Ascending aorta (tissue), 2 donors: Measurements from ENCODE around the gene ABCC12. TPM values are rescaled to one million over a fixed set of nuclear protein-coding genes. Genes with fewer than 3 reads are reported as not detected.
"Not testable (repeated sequence)": the region's sequence is repeated elsewhere in the genome, so short reads cannot be mapped to it uniquely, and the experiment has no call there.

Experiments
- DNase-seq, 2 donors: peaks; one replicate each; pipeline ENCODE4 v3.0.0-alpha.2; 2019; ENCODE audit warnings: low spot score in 2 of 2
- H3K27ac ChIP-seq, 2 donors: fragments of 200-600 bp; sonication (generic); one replicate each; pipeline ENCODE4 v1.5.1; 2016 to 2017; ENCODE audit warnings: mild to moderate bottlenecking in 1 of 2
- H3K27me3 ChIP-seq: fragments of 200-600 bp; sonication (generic); one replicate; pipeline ENCODE4 v1.5.1; 2017
- H3K36me3 ChIP-seq, 2 donors: fragments of 200-600 bp; sonication (generic); one replicate each; pipeline ENCODE4 v1.5.1; 2016
- H3K4me1 ChIP-seq, 2 donors: fragments of 200-600 bp; sonication (generic); one replicate each; pipeline ENCODE4 v1.5.1; 2016 to 2017; ENCODE audit warnings: mild to moderate bottlenecking in 1 of 2
- H3K4me3 ChIP-seq, 2 donors: fragments of 200-600 bp; sonication (generic); one replicate each; pipeline ENCODE4 v1.5.1; 2016 to 2017; ENCODE audit warnings: mild to moderate bottlenecking in 1 of 2
- H3K9me3 ChIP-seq, 2 donors: fragments of 200-600 bp; sonication (generic); one replicate each; pipeline ENCODE4 v1.5.1; 2016
- intact Hi-C: fragments of 100-400 bp; cut with DNase I; formaldehyde crosslinking; loops from one replicate; pipeline ENCODE4 v1.15.1; 2023
- total RNA-seq: library from RNA; depleted of rRNA; stranded (reverse); fragments of >200 nt; gene quantifications from one replicate; pipeline ENCODE4 v1.1.0, GENCODE V29; 2016
- TF ChIP-seq, protein P1 (sequence below), 3 experiments: fragments of 200-600 bp in 2 of 3; fragments of 450-650 bp in 1 of 3; sonication (generic) in 2 of 3; IDR thresholded peaks; one replicate each; pipeline ENCODE4 v1.5.1; 2016 to 2019; ENCODE audit warnings: antibody characterized with exemption in 3 of 3, mild to moderate bottlenecking in 1 of 3, moderate library complexity in 1 of 3

Gene ABCC12
- total RNA-seq, 1 donor from 2014 or later: not detected

DNA sequence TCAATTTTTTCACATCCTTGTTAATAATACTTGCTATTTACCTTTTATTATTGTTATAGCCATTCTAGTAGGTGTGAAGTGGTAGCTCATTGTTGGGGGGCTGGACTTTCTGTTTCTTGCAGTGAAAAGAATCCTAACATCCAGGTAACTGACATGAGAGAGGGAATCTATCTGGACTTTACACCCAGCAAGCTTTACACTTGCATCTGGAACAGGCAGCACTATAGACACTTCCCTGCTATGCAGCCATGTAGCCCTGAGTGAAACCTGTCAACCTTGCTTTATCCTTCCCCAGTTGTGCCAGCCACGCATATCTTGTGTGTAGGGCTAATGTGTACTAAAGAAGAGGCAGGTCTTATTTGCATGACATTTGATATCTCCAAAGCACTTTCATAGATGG is 16.9 kb upstream of the ABCC12 start:
- DNase-seq: no peak
- TF ChIP-seq, protein P1, sequence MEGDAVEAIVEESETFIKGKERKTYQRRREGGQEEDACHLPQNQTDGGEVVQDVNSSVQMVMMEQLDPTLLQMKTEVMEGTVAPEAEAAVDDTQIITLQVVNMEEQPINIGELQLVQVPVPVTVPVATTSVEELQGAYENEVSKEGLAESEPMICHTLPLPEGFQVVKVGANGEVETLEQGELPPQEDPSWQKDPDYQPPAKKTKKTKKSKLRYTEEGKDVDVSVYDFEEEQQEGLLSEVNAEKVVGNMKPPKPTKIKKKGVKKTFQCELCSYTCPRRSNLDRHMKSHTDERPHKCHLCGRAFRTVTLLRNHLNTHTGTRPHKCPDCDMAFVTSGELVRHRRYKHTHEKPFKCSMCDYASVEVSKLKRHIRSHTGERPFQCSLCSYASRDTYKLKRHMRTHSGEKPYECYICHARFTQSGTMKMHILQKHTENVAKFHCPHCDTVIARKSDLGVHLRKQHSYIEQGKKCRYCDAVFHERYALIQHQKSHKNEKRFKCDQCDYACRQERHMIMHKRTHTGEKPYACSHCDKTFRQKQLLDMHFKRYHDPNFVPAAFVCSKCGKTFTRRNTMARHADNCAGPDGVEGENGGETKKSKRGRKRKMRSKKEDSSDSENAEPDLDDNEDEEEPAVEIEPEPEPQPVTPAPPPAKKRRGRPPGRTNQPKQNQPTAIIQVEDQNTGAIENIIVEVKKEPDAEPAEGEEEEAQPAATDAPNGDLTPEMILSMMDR (IDR thresholded peaks at IDR 0.05): no peak
- intact Hi-C loops: no loop called here

DNA sequence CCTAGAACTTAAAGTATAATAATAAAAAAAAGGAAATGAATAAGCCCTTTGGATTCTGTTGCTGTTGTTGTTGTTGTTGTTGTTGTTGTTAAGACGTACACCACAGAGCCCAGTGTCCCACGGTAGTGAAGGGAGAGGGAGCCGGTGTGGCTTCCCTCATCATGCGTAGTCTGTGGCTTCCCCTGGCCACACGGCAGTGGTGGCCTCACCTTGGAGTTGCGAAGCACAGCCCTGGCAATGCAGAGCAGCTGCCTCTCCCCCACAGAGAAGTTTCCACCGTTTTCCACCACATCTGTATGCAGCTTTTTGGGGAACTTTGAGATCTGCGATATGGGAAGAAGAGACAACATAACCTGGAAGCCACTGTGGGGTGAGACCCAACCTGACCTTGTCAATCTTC is 14.1 kb upstream of the ABCC12 start:
- no peaks in the 10 kb centered on the region for H3K36me3 ChIP-seq
- TF ChIP-seq, protein P1 (IDR thresholded peaks at IDR 0.05): no peak
- H3K27me3 ChIP-seq: no peaks in the 10 kb centered on the region
- H3K27ac ChIP-seq: no peak overlapping the region
- intact Hi-C loops: loop anchor here (10.0 kb wide), 1 partner anchor 1225 kb away; no protein-coding TSS in a partner anchor
- H3K4me1 ChIP-seq: no peaks in the 10 kb centered on the region
- H3K9me3 ChIP-seq: no peaks in the 10 kb centered on the region
- peak in 1 of 2 donors; percentile 25 for DNase-seq
- H3K4me3 ChIP-seq: no peak overlapping the region

More for the DNA sequence above, 16.9 kb upstream of the ABCC12 start:
- H3K9me3 ChIP-seq: no peaks in the 10 kb centered on the region
- H3K36me3 ChIP-seq: no peaks in the 10 kb centered on the region
- H3K27me3 ChIP-seq: no peaks in the 10 kb centered on the region
- H3K27ac ChIP-seq: no peak overlapping the region
- no peak overlapping the region for H3K4me3 ChIP-seq
- no peaks in the 10 kb centered on the region for H3K4me1 ChIP-seq

DNA sequence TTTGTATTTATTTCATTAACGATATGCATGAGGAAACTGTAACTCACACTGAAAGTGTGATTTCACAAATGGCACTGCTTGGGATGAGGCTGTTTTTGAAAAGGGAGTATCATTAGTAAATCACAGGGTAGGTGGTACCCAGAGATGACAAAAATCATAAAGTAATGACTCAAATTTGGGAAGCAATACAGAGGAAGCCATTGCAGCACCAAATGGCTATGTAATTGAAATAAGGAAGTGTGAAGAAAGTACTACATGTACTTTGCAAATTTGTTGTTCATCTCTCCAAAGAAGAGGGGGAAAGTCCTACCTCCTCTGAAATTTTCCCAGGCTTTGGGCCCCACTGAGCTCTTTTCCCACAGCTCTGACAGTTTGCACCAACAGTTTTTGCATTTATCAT is 12.3 kb upstream of the ABCC12 start:
- no peaks in the 10 kb centered on the region for H3K27me3 ChIP-seq
- intact Hi-C loops: loop anchor here (10.0 kb wide), 1 partner anchor 1223 kb away; no protein-coding TSS in a partner anchor
- DNase-seq: no peak

GRCh38 chr16:48166617-48167016 is 10.8 kb upstream of the ABCC12 start:
- not testable (repeated sequence) for H3K36me3 ChIP-seq, H3K27ac ChIP-seq, H3K27me3 ChIP-seq, H3K4me3 ChIP-seq, H3K4me1 ChIP-seq, H3K9me3 ChIP-seq, DNase-seq
- intact Hi-C loops: loop anchor here (10.0 kb wide), 1 partner anchor 1222 kb away; no protein-coding TSS in a partner anchor

More for the DNA sequence above, 12.3 kb upstream of the ABCC12 start:
- no peaks in the 10 kb centered on the region for H3K9me3 ChIP-seq
- no peak overlapping the region for H3K4me3 ChIP-seq
- peaks cover 0 to 3% of the 10 kb centered on the region in 2 donors for H3K4me1 ChIP-seq
- TF ChIP-seq, protein P1 (IDR thresholded peaks at IDR 0.05): no peak
- no peaks in the 10 kb centered on the region for H3K36me3 ChIP-seq
- H3K27ac ChIP-seq: no peak overlapping the region

- no peaks in the 10 kb centered on the region for H3K9me3 ChIP-seq
- intact Hi-C loops: loop anchor here (2.0 to 10.0 kb wide), 3 partner anchors 1025 to 1221 kb away; no protein-coding TSS in a partner anchor
- no peaks in the 10 kb centered on the region for H3K27me3 ChIP-seq
- H3K4me3 ChIP-seq: no peak overlapping the region
- no peak for DNase-seq
- H3K4me1 ChIP-seq: peaks cover 0 to 3% of the 10 kb centered on the region in 2 donors
- TF ChIP-seq, protein P1 (IDR thresholded peaks at IDR 0.05): no peak
- no peaks in the 10 kb centered on the region for H3K36me3 ChIP-seq
- no peak overlapping the region for H3K27ac ChIP-seq
Observed at GRCh38 chr16:48165961-48166578, 10.3 kb upstream of the ABCC12 start.

DNA sequence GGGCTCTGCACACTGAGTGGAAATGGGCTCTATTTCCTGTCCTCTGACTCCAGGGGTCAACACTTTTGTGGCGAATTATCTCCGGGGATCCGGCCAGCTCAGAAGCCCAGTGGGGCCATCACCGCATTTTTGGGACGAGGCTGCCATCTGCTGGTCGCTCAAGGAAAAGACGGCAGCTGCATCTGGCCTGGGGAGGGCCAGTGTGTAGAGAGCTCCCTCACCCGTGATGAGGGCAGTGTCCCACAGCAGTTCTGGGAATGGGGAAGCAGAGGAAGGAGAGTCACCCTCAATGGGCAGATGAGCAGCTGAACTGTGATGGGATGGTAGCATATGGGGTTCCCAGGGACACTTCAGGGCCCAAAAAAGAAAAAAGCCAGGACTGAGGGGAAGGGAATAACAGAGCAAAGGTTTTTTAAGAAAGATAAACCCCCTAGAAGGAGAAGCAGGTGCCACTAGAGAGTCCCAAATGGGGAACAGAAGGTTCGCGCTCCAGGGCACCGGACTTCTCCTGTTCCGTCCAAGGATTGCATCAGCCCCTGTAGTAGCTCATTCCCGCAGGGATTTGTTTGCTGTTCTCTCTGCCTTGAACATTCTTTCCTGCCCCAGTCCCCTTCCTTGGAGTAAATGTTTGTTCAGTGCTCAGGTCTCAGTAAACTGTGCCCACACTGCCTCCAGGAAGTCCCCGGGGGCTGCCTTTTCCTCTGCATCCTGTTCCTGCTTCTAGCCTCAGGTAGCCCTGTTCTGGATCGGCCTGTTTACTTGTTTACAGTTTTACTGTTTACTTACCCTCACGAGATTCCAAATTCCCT is 9.3 kb upstream of the ABCC12 start:
- DNase-seq: peak; percentile 23 to 84

More for the DNA sequence above, 9.3 kb upstream of the ABCC12 start:
- TF ChIP-seq, protein P1 (IDR thresholded peaks at IDR 0.05): peak; percentile 69 to 85 (median 76)
- no peaks in the 10 kb centered on the region for H3K27me3 ChIP-seq
- H3K27ac ChIP-seq: no peak overlapping the region
- H3K4me3 ChIP-seq: no peak overlapping the region
- intact Hi-C loops: loop anchor here (2.0 to 10.0 kb wide), 3 partner anchors 1024 to 1220 kb away; no protein-coding TSS in a partner anchor
- H3K36me3 ChIP-seq: no peaks in the 10 kb centered on the region
- no peaks in the 10 kb centered on the region for H3K9me3 ChIP-seq
- peaks cover 0 to 3% of the 10 kb centered on the region in 2 donors for H3K4me1 ChIP-seq
